ENCODE data around the gene IMPDH2.

Gene IMPDH2

DNA sequence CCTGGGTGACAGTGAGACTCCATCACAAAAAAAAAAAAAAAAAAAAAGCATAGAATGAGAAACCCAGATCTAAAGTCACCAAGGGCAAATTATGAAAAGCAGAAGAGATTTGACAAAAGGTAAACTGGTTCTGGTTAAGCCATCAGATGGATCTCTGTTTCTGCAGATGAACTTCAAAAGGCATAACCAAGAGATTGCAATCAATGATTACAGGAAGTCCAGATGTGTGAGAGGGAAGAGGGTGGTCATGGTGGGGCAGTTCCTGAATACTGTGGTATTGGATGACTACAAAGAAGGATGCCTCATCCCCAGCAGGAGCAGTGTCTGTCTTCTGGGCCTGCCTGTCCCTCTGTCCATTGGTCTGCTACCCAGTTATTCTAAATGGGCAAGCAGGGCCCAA is 35.4 kb downstream of the IMPDH2 start:
- peaks cover 4% of the 10 kb centered on the region; the same call in 1 of the 2 replicates for H3K4me1 ChIP-seq (ENCODE audit: control insufficient read depth, insufficient read depth, low read length)
- no peak overlapping the region for H3K4me3 ChIP-seq (ENCODE audit: low read length)
- DNase-seq (ENCODE audit: low read depth, low spot score) = no peak
- H3K36me3 ChIP-seq (ENCODE audit: control insufficient read depth, insufficient read depth, low read length) = no peaks in the 10 kb centered on the region
- H3K9me3 ChIP-seq (ENCODE audit: control insufficient read depth, insufficient read depth, low read length) = no peaks in the 10 kb centered on the region
- H3K27me3 ChIP-seq (ENCODE audit: control insufficient read depth, insufficient read depth, low read length) = no peaks in the 10 kb centered on the region
- no peak overlapping the region for H3K27ac ChIP-seq (ENCODE audit: low read length)

DNA sequence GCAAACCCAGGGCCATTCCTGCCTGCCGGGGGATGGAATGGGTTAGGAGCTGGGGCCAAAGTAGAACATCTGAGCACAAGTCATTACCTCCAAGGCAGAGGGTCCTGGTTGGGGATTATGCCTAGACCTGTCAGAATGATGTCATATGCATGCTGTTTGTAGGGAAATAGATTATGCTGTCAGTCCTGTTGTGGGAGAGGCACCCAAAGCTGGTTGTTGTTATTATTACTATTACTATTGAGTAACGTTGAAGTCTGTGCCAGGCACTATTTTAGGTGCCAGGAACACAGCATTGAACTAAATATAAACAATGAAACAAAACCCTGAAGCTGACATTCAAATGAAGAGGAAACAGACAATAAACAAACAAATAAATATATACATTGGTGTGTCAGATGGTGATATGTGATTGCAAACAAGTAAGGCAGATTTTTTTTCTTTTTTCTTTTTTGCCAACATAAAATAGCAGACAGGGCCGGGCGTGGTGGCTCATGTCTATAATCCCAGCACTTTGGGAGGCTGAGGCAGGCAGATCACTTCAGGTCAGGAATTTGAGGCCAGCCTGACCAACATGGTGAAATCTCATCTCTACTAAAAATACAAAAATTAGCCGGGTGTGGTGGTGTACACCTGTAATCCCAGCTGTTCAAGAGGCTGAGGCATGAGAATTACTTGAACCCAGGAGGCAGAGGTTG is 37.2 kb downstream of the IMPDH2 start:
- peaks cover 4% of the 10 kb centered on the region; the same call in 1 of the 2 replicates for H3K4me1 ChIP-seq (ENCODE audit: control insufficient read depth, insufficient read depth, low read length)

GRCh38 chr3:48990636-48991469 is 38.3 kb downstream of the IMPDH2 start:
- H3K27ac ChIP-seq (ENCODE audit: low read length) = no peak overlapping the region
- no peak for DNase-seq (ENCODE audit: low read depth, low spot score)

More for the DNA sequence above, 37.2 kb downstream of the IMPDH2 start:
- Histone ChIP-seq H3K9me3 (ENCODE audit: control insufficient read depth, insufficient read depth, low read length) (no peaks in the 10 kb centered on the region), H3K27me3 (ENCODE audit: control insufficient read depth, insufficient read depth, low read length) (no peaks in the 10 kb centered on the region), H3K36me3 (ENCODE audit: control insufficient read depth, insufficient read depth, low read length) (no peaks in the 10 kb centered on the region), H3K27ac (ENCODE audit: low read length) (no peak overlapping the region), H3K4me3 (ENCODE audit: low read length) (no peak overlapping the region)
- DNase-seq (ENCODE audit: low read depth, low spot score) = no peak
- no CpG with 5 or more reads among the region's 5 CpGs for WGBS (ENCODE audit: insufficient coverage, insufficient read length)

DNA sequence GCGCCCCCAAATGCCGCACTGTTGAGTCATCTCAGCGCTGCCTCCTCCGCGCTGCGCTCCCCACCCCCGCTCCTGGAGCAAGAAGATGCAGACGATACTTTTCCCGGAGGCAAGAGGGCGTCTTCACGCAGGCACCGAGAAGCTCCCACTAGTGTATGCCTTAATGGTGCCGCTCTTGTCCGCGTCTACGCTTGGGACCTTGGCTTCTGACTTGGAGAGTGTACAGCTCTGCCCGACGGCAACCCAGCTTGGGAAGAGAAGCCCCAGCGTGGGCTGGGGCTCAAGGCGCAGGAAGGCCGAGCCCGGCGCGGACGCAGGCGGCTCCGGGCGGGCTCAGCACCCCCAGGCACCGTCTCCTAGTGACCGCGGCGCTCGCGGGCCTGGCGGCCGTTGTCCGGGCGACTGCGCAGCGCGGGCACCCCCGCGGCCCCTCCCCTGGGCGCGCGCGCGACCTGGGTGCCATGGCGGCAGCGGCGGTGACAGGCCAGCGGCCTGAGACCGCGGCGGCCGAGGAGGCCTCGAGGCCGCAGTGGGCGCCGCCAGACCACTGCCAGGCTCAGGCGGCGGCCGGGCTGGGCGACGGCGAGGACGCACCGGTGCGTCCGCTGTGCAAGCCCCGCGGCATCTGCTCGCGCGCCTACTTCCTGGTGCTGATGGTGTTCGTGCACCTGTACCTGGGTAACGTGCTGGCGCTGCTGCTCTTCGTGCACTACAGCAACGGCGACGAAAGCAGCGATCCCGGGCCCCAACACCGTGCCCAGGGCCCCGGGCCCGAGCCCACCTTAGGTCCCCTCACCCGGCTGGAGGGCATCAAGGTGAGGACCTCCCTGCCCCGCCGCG is 39.2 kb downstream of the IMPDH2 start, which contains the start of gene P4HTM:
TSS of gene P4HTM (plus strand) at position 446 of the 840 bp plus-strand sequence. CDS start at position 462, 16 bp downstream.
- Histone ChIP-seq H3K4me1 (ENCODE audit: control insufficient read depth, insufficient read depth, low read length) (peaks cover 4% of the 10 kb centered on the region; the same call in 1 of the 2 replicates), H3K27ac (ENCODE audit: low read length) (no peak within 1 kb of the TSS)

More at GRCh38 chr3:48990636-48991469, 38.3 kb downstream of the IMPDH2 start:
- peaks cover 4% of the 10 kb centered on the region; the same call in 1 of the 2 replicates for H3K4me1 ChIP-seq (ENCODE audit: control insufficient read depth, insufficient read depth, low read length)
- H3K27me3 ChIP-seq (ENCODE audit: control insufficient read depth, insufficient read depth, low read length) = no peaks in the 10 kb centered on the region
- H3K4me3 ChIP-seq (ENCODE audit: low read length) = peak overlapping the region; percentile 47
- H3K36me3 ChIP-seq (ENCODE audit: control insufficient read depth, insufficient read depth, low read length) = no peaks in the 10 kb centered on the region
- no CpG with 5 or more reads among the region's 40 CpGs for WGBS (ENCODE audit: insufficient coverage, insufficient read length)
- no peaks in the 10 kb centered on the region for H3K9me3 ChIP-seq (ENCODE audit: control insufficient read depth, insufficient read depth, low read length)

GRCh38 chr3:48989126-48989795 is 39.9 kb downstream of the IMPDH2 start:
- Histone ChIP-seq H3K9me3 (ENCODE audit: control insufficient read depth, insufficient read depth, low read length) (no peaks in the 10 kb centered on the region), H3K27me3 (ENCODE audit: control insufficient read depth, insufficient read depth, low read length) (no peaks in the 10 kb centered on the region), H3K4me1 (ENCODE audit: control insufficient read depth, insufficient read depth, low read length) (peaks cover 4% of the 10 kb centered on the region; the same call in 1 of the 2 replicates), H3K4me3 (ENCODE audit: low read length) (peak overlapping the region; percentile 47), H3K27ac (ENCODE audit: low read length) (no peak overlapping the region), H3K36me3 (ENCODE audit: control insufficient read depth, insufficient read depth, low read length) (peaks cover 5% of the 10 kb centered on the region; the same call in 1 of the 2 replicates)
- no CpG with 5 or more reads among the region's 21 CpGs for whole genome bisulfite sequencing (ENCODE audit: insufficient coverage, insufficient read length)
- DNase-seq (ENCODE audit: low read depth, low spot score) = no peak

More for the DNA sequence above, 39.2 kb downstream of the IMPDH2 start, which contains the start of gene P4HTM:
- Histone ChIP-seq H3K9me3 (ENCODE audit: control insufficient read depth, insufficient read depth, low read length) (no peaks in the 10 kb centered on the region), H3K4me3 (ENCODE audit: low read length) (peak within 1 kb of the TSS; percentile 47), H3K36me3 (ENCODE audit: control insufficient read depth, insufficient read depth, low read length) (0 out of 2 replicates have a peak, but pooled peaks cover 1% of the 10 kb centered on the region), H3K27me3 (ENCODE audit: control insufficient read depth, insufficient read depth, low read length) (no peaks in the 10 kb centered on the region)
- no CpG with 5 or more reads among the region's 91 CpGs for whole genome bisulfite sequencing (ENCODE audit: insufficient coverage, insufficient read length)
- DNase-seq (ENCODE audit: low read depth, low spot score) = peak; percentile 55

DNA sequence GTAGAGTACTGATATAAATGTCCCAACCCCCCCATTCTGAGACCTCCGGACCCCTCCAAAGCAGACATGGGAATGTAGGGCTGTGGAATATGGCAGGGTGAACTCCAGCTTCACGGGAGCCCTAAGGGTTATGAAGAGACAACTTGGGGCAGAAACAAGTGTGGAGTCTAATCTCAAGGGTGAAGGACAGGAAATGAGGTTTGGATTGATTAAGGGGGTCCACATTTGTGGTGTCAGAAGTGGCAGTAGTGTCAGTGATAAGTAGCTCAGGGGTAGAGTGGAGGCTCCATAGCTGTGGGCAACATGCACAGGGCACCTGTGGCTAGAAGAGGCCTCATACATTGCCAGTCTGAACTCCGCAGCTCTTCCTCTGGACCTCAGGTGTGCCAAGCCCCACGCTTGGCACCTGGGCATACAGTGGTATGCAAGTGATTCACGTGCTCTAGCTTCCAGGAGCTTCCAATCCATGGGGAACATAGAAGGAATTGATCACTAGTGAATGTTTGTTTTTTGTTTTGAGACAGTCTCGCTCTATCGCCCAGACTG is 43.3 kb downstream of the IMPDH2 start:
- WGBS (ENCODE audit: insufficient coverage, insufficient read length) = no CpG with 5 or more reads among the region's 7 CpGs

DNA sequence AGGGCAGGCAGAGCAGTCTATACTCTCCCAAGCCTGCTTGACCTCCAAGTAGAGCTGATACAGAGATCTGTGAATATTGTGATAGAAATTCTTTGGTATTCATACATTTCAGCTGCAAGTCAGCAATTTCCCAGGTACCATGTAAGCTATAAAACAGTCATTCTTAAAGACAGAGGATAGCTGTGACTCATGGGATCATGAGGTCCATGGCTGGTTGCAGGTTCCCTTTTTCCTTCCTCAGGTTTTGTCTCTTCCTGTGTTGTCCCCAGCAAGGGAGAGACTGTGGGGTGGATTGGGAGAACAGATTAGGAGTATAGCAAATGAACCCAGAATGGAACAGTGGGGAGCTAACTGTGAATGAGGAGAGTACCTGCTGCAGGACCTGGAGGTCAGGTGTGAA is 44.5 kb downstream of the IMPDH2 start:
- H3K36me3 ChIP-seq (ENCODE audit: control insufficient read depth, insufficient read depth, low read length) = peaks cover 23% of the 10 kb centered on the region; the same call in 1 of the 2 replicates
- H3K4me1 ChIP-seq (ENCODE audit: control insufficient read depth, insufficient read depth, low read length) = peaks cover 3% of the 10 kb centered on the region; the same call in 1 of the 2 replicates
- no peaks in the 10 kb centered on the region for H3K27me3 ChIP-seq (ENCODE audit: control insufficient read depth, insufficient read depth, low read length)
- no peaks in the 10 kb centered on the region for H3K9me3 ChIP-seq (ENCODE audit: control insufficient read depth, insufficient read depth, low read length)
- no peak overlapping the region for H3K4me3 ChIP-seq (ENCODE audit: low read length)
- no peak overlapping the region for H3K27ac ChIP-seq (ENCODE audit: low read length)
- DNase-seq (ENCODE audit: low read depth, low spot score) = no peak

More for the DNA sequence above, 43.3 kb downstream of the IMPDH2 start:
- Histone ChIP-seq H3K4me1 (ENCODE audit: control insufficient read depth, insufficient read depth, low read length) (peaks cover 3% of the 10 kb centered on the region; the same call in 1 of the 2 replicates), H3K27me3 (ENCODE audit: control insufficient read depth, insufficient read depth, low read length) (no peaks in the 10 kb centered on the region), H3K9me3 (ENCODE audit: control insufficient read depth, insufficient read depth, low read length) (no peaks in the 10 kb centered on the region), H3K4me3 (ENCODE audit: low read length) (no peak overlapping the region), H3K36me3 (ENCODE audit: control insufficient read depth, insufficient read depth, low read length) (peaks cover 16% of the 10 kb centered on the region; the same call in 1 of the 2 replicates), H3K27ac (ENCODE audit: low read length) (no peak overlapping the region)
- no peak for DNase-seq (ENCODE audit: low read depth, low spot score)

DNA sequence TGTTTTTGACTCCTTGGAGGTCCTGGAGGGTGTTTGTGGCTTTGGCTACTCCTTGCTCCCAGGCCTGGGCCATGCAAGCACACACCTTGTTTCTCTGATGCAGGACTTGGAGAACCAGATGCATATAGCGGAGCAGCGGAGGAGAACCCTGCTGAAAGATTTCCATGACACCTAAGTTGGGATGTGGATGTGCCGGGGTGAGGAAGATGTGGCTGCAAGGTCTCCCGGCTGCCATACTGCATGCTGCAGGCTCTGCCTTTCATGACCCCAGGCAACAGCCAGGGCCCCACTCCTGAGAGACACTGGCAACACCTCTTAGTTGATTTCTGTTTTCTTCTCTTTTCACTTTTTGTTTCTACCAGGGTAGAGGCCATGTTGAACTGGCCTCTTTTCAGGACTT is 46.1 kb downstream of the IMPDH2 start:
- H3K36me3 ChIP-seq (ENCODE audit: control insufficient read depth, insufficient read depth, low read length) = peaks cover 31% of the 10 kb centered on the region; the same call in 1 of the 2 replicates
- WGBS (ENCODE audit: insufficient coverage, insufficient read length) = no CpG with 5 or more reads among the region's 4 CpGs
- H3K9me3 ChIP-seq (ENCODE audit: control insufficient read depth, insufficient read depth, low read length) = no peaks in the 10 kb centered on the region
- H3K4me3 ChIP-seq (ENCODE audit: low read length) = no peak overlapping the region
- H3K4me1 ChIP-seq (ENCODE audit: control insufficient read depth, insufficient read depth, low read length) = no peaks in the 10 kb centered on the region
- H3K27me3 ChIP-seq (ENCODE audit: control insufficient read depth, insufficient read depth, low read length) = no peaks in the 10 kb centered on the region
- H3K27ac ChIP-seq (ENCODE audit: low read length) = no peak overlapping the region
- DNase-seq (ENCODE audit: low read depth, low spot score) = no peak

DNA sequence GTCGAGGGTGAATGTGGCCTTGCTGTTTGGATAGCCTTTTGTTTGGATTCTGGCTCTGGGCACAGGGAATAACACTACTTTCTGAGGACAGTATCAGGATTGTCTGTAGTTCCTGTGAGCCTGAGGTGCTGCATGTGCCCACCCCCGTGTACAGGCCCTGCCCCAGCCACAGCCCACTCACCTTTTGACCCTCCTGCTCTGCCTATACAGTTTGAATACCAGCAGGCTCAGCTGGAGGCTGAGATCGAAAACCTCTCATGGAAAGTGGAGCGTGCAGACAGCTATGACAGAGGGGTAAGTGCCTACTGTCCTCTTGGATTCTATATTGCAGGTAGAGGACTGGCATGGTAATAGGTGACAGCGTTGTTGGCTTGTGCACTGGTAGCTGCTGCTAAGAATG is 46.5 kb downstream of the IMPDH2 start:
- H3K4me3 ChIP-seq (ENCODE audit: low read length) = no peak overlapping the region
- H3K9me3 ChIP-seq (ENCODE audit: control insufficient read depth, insufficient read depth, low read length) = no peaks in the 10 kb centered on the region
- H3K4me1 ChIP-seq (ENCODE audit: control insufficient read depth, insufficient read depth, low read length) = no peaks in the 10 kb centered on the region
- DNase-seq (ENCODE audit: low read depth, low spot score) = no peak
- no peak overlapping the region for H3K27ac ChIP-seq (ENCODE audit: low read length)
- peaks cover 31% of the 10 kb centered on the region; the same call in 1 of the 2 replicates for H3K36me3 ChIP-seq (ENCODE audit: control insufficient read depth, insufficient read depth, low read length)
- no peaks in the 10 kb centered on the region for H3K27me3 ChIP-seq (ENCODE audit: control insufficient read depth, insufficient read depth, low read length)
- WGBS (ENCODE audit: insufficient coverage, insufficient read length) = no CpG with 5 or more reads among the region's 5 CpGs
